Heart right ventricle (tissue), 16 donors: Measurements from ENCODE around the gene ALOX15B. TPM values are rescaled to one million over a fixed set of nuclear protein-coding genes. Genes with fewer than 3 reads are reported as not detected.
A peak's percentile ranks its signal among the peaks of the same experiment; 100 is the strongest.

ENCODE experiments used
- ATAC-seq, 8 donors: fragments of 200-7000 bp; cut with Tn5 transposase; one replicate each; pipeline ENCODE4 v1.9.1; 2020; ENCODE audit warnings: mild to moderate bottlenecking in 8 of 8, moderate library complexity in 8 of 8, moderate number of reproducible peaks in 1 of 8
- DNase-seq, 2 donors: peaks; one replicate each; pipeline ENCODE4 v3.0.0-alpha.2; 2020
- H3K27ac ChIP-seq, 10 donors: fragments of 200-600 bp; sonication (generic) in 2 of 10; one replicate each; pipeline versions ENCODE4 v1.5.0 to v1.8.0; 2020 to 2022; ENCODE audit warnings: mild to moderate bottlenecking in 3 of 10
- H3K27me3 ChIP-seq, 7 donors: fragments of 200-600 bp; one replicate each; pipeline ENCODE4 v1.8.0; 2021 to 2022; ENCODE audit warnings: mild to moderate bottlenecking in 2 of 7
- H3K36me3 ChIP-seq, 9 donors: fragments of 200-600 bp; sonication (generic) in 1 of 9; one replicate each; pipeline versions ENCODE4 v1.5.0 to v1.8.0; 2020 to 2022; ENCODE audit warnings: mild to moderate bottlenecking in 2 of 9
- H3K4me1 ChIP-seq, 9 donors: fragments of 200-600 bp; sonication (generic) in 1 of 9; one replicate each; pipeline versions ENCODE4 v1.5.0 to v1.8.0; 2020 to 2022; ENCODE audit warnings: mild to moderate bottlenecking in 4 of 9
- H3K4me3 ChIP-seq, 10 donors: fragments of 200-600 bp; sonication (generic) in 2 of 10; one replicate each; pipeline versions ENCODE4 v1.5.0 to v1.8.0; 2020 to 2022; ENCODE audit warnings: mild to moderate bottlenecking in 7 of 10, moderate library complexity in 2 of 10
- H3K9me3 ChIP-seq, 11 donors: fragments of 200-600 bp in 10 of 11; sonication (generic) in 2 of 11; one replicate each; pipeline versions ENCODE4 v1.5.0 to v1.8.0; 2013 to 2022; ENCODE audit warnings: mild to moderate bottlenecking in 2 of 11, control low read depth in 1 of 11, moderate library complexity in 1 of 11
- WGBS, 2 donors: extraction: QIAGEN DNeasy Blood & Tissue Kit; methylation state at CpG; one replicate each; pipeline ENCODE4 v1.1.7; 2013; ENCODE audit warnings: inconsistent platforms in 1 of 2; 5-methylcytosine and 5-hydroxymethylcytosine counted together
- intact Hi-C, 10 donors: fragments of 100-400 bp; cut with DNase I; formaldehyde crosslinking; loops; one replicate each; pipeline versions ENCODE4 v1.11.1 to v1.14.2; 2022
- polyA plus RNA-seq, 2 donors: library from polyadenylated mRNA; stranded (reverse); fragments of 200-250 nt; gene quantifications; one replicate each; pipeline ENCODE4 v1.2.3, GENCODE V29; 2013
- total RNA-seq, 10 donors: library from RNA; stranded (reverse); fragmentation: NEBNext Ultra II Directional in 3 of 10; extraction: Animal tissue kit (Norgen Biotek cat#: 25700) in 3 of 10; gene quantifications; one replicate each; pipeline versions ENCODE4 v1.2.1 to v1.2.4, GENCODE V29; 2021 to 2023
- TF ChIP-seq, protein P1 (sequence below), 9 donors: fragments of 200-600 bp; sonication (generic) in 2 of 9; IDR thresholded peaks; one replicate each; pipeline versions ENCODE4 v1.5.0 to v1.8.0; 2021 to 2022; ENCODE audit warnings: antibody characterized with exemption in 9 of 9, mild to moderate bottlenecking in 5 of 9, moderate library complexity in 1 of 9
- donor health status: Arrhythmogenic right ventricular cardiomyopathy.
- donor health status: ischemic (EF 13 %, LVEDD 7.1; RV severe dilation, severe dysfunction).
- donor health status: healthy with polysubstance abuse.
- donor health status: DM: no; HTN: yes; CAD: no.
- donor health status: DM: no; HTN: no; CAD: no.
- donor health status: ischemic (EF 25% LVEDD 6.9; RV normal size, moderate dysfunction).
- donor health status: ischemic (EF 25% LVEDD 5.7; RV mildly dilated, moderate dysfunction).
- donor health status: healthy.
- donor health status: DM: yes; HTN: yes; CAD: no.
- donor health status: Ischemic cardiomyopathy.
- donor health status: ischemic (EF 35%, LVEDD 5.7; RV mildly dilated, moderate dysfunction).
- donor health status: nonischemic (EF 11% LVEDD 7.7; RV severe dilation, severe dysfunction).
- donor health status: DM: yes; HTN: yes; CAD: no.
- donor health status: PGD.
- donor health status: ischemic (EF 29% LVEDD 5.4; RV normal size, mild dysfunction).
- donor health status: nonischemic (EF 23%, LVEDD 6.1; RV moderate dilation, normal function).

The ALOX15B gene
- total and polyA plus RNA-seq, 12 donors: 0.10 to 1.3 (median 0.27) TPM; not detected in 6

DNA sequence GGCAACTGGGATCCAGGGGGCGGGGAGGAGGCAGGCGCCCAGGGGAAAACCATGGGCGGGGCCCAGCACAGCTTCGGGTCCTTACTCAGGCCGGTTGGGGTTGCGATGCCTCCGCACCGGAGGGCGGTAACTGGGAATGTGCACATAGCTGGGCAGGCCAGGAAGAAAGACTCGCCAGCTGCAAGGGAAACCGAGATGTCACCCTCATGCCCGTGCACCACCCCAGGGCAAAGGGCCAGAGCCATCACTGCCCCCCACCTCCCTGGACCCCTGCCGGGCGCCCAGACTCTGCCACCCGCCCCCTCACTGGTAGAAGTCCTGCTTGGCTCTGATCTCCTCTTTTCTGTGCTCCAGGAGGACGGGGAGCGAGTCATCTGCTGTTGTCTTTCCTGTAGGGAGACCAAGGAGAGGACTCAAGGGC, 42.0 kb downstream of the ALOX15B start:
- TF ChIP-seq, protein P1, sequence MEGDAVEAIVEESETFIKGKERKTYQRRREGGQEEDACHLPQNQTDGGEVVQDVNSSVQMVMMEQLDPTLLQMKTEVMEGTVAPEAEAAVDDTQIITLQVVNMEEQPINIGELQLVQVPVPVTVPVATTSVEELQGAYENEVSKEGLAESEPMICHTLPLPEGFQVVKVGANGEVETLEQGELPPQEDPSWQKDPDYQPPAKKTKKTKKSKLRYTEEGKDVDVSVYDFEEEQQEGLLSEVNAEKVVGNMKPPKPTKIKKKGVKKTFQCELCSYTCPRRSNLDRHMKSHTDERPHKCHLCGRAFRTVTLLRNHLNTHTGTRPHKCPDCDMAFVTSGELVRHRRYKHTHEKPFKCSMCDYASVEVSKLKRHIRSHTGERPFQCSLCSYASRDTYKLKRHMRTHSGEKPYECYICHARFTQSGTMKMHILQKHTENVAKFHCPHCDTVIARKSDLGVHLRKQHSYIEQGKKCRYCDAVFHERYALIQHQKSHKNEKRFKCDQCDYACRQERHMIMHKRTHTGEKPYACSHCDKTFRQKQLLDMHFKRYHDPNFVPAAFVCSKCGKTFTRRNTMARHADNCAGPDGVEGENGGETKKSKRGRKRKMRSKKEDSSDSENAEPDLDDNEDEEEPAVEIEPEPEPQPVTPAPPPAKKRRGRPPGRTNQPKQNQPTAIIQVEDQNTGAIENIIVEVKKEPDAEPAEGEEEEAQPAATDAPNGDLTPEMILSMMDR (IDR thresholded peaks at IDR 0.05): no peak
- H3K27me3 ChIP-seq: peaks cover 0 to 96% (median 82%) of the 10 kb centered on the region in 7 donors
- ATAC-seq: peak in 1 of 8 donors; percentile 17
- H3K27ac ChIP-seq: no peak overlapping the region
- no peaks in the 10 kb centered on the region for H3K9me3 ChIP-seq
- H3K36me3 ChIP-seq: no peaks in the 10 kb centered on the region
- DNase-seq: no peak
- H3K4me3 ChIP-seq: no peak overlapping the region
- WGBS, 2 donors: 41 to 48% methylated on average over 17 of the region's 17 CpGs
- intact Hi-C loops: loop anchor here in 3 of 10 donors (10.0 kb wide), 1 partner anchor 224 kb away; no protein-coding TSS in a partner anchor
- H3K4me1 ChIP-seq: peaks cover 3 to 19% (median 14%) of the 10 kb centered on the region in 9 donors

DNA sequence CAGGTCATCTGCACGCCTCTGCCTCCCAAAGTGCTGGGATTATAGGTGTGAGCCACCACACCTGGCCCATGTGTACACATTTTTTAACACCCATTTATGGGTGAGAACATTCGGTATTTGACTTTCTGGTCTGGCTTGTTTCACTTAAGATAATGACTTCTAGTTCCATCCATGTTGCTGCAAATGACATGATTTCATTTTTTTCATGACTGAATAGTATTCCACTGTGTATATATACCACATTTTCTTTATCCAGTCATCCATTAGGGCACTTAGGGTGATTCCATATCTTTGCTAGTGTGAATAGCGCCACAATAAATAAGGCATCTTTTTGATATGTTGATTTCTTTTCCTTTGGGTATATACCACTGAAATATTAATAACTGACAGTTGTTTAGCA, 43.0 kb downstream of the ALOX15B start:
- Histone ChIP-seq H3K27ac (no peak overlapping the region), H3K4me3 (no peak overlapping the region), H3K27me3 (peaks cover 0 to 93% (median 73%) of the 10 kb centered on the region in 7 donors), H3K4me1 (peaks cover 3 to 19% (median 14%) of the 10 kb centered on the region in 9 donors), H3K36me3 (no peaks in the 10 kb centered on the region), H3K9me3 (no peaks in the 10 kb centered on the region)
- no peak for DNase-seq
- intact Hi-C loops: loop anchor here in 3 of 10 donors (10.0 kb wide), 1 partner anchor 223 kb away; no protein-coding TSS in a partner anchor
- 96 to 97% methylated on average over 3 of the region's 3 CpGs for WGBS, 2 donors
- TF ChIP-seq, protein P1 (IDR thresholded peaks at IDR 0.05): no peak
- ATAC-seq: no peak

DNA sequence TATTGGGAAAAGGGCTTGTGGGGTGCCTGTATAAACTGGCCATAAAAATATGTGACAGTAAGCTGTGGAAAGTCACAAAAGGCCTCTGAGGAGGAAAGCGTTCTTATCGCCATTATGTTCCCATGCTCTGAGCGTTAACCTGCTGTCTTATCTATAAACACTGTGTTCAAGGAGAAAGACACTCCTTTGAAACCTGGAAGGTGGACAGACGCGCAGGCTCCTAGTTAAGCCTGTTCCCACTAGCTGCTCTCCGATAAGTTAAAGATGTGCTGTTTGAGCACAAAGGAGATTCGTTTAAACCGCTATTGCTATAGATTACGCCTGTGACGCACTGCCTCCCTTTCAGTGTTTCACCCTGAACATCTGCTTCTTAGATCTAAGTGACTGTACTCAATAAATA, 43.4 kb downstream of the ALOX15B start:
- 76 to 82% methylated on average over 10 of the region's 10 CpGs for WGBS, 2 donors
- TF ChIP-seq, protein P1 (IDR thresholded peaks at IDR 0.05): no peak
- H3K9me3 ChIP-seq: no peaks in the 10 kb centered on the region
- peaks cover 0 to 90% (median 69%) of the 10 kb centered on the region in 7 donors for H3K27me3 ChIP-seq
- H3K4me1 ChIP-seq: peaks cover 3 to 19% (median 14%) of the 10 kb centered on the region in 9 donors
- H3K36me3 ChIP-seq: no peaks in the 10 kb centered on the region
- DNase-seq (no peak), ATAC-seq (no peak)
- intact Hi-C loops: loop anchor here in 3 of 10 donors (10.0 kb wide), 1 partner anchor 223 kb away; no protein-coding TSS in a partner anchor
- H3K4me3 ChIP-seq: no peak overlapping the region
- H3K27ac ChIP-seq: no peak overlapping the region

DNA sequence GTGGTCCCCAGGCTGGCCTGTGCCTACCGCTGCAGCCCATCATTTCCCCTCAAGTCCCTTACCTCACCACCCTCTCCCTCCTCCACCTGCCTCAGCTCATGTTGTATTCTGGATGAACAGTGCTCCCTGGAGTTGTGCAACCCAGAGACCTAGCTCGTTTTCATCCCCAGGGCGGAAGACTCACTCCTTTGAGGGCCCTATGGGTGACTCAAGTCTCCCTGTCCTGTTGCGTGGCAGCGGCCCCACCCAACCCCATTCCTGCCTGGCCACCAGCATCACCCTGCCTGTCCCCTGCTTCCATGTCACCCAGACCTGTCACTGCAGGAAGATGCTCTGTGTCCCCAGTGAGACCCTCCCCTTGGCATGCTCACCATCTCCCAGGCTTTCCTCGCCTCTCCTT, 45.4 kb downstream of the ALOX15B start:
- no peaks in the 10 kb centered on the region for H3K9me3 ChIP-seq
- peaks cover 0 to 86% (median 58%) of the 10 kb centered on the region in 7 donors for H3K27me3 ChIP-seq
- H3K27ac ChIP-seq: no peak overlapping the region
- WGBS, 2 donors: 89 to 91% methylated on average over 6 of the region's 6 CpGs
- ATAC-seq (no peak), DNase-seq (no peak)
- H3K36me3 ChIP-seq: no peaks in the 10 kb centered on the region
- intact Hi-C loops: loop anchor here in 3 of 10 donors (10.0 kb wide), 1 partner anchor 221 kb away; no protein-coding TSS in a partner anchor
- H3K4me3 ChIP-seq: no peak overlapping the region
- TF ChIP-seq, protein P1 (IDR thresholded peaks at IDR 0.05): no peak
- H3K4me1 ChIP-seq: peaks cover 3 to 16% (median 11%) of the 10 kb centered on the region in 9 donors
